ENCODE measurements around the gene OSBPL7.

The OSBPL7 gene

GRCh38 chr17:47821424-47822391 lies at the start of gene OSBPL7:
TSS of gene OSBPL7 (minus strand) at chr17:47821794. CDS start at chr17:47820278, 1,516 bp downstream.
- no peak for FAIRE-seq

- no peak for FAIRE-seq
These were observed 49.5 kb upstream of the OSBPL7 start for GRCh38 chr17:47871048-47871447.

GRCh38 chr17:47870056-47870455 lies 48.5 kb upstream of the OSBPL7 start:
- FAIRE-seq = no peak

GRCh38 chr17:47869114-47869513 lies 47.5 kb upstream of the OSBPL7 start:
- FAIRE-seq = no peak

GRCh38 chr17:47867813-47868533 lies 46.4 kb upstream of the OSBPL7 start:
- FAIRE-seq = no peak

GRCh38 chr17:47866941-47867340 lies 45.3 kb upstream of the OSBPL7 start:
- no peak for FAIRE-seq

- FAIRE-seq = no peak
These were observed 43.2 kb upstream of the OSBPL7 start for GRCh38 chr17:47864791-47865216.

GRCh38 chr17:47862621-47863440 lies 41.2 kb upstream of the OSBPL7 start:
- no peak for FAIRE-seq

GRCh38 chr17:47860386-47860785 lies 38.8 kb upstream of the OSBPL7 start:
- no peak for FAIRE-seq

GRCh38 chr17:47857551-47858455 lies 36.2 kb upstream of the OSBPL7 start:
- FAIRE-seq = no peak

GRCh38 chr17:47856830-47857229 lies 35.2 kb upstream of the OSBPL7 start:
- FAIRE-seq = no peak

GRCh38 chr17:47855737-47856136 lies 34.1 kb upstream of the OSBPL7 start:
- FAIRE-seq = no peak

GRCh38 chr17:47853616-47854015 lies 32.0 kb upstream of the OSBPL7 start:
- FAIRE-seq = no peak

GRCh38 chr17:47852113-47852949 lies 30.7 kb upstream of the OSBPL7 start:
- no peak for FAIRE-seq

GRCh38 chr17:47851764-47852112 lies 30.1 kb upstream of the OSBPL7 start:
- FAIRE-seq = no peak

- no peak for FAIRE-seq
These were observed 29.3 kb upstream of the OSBPL7 start, which contains the start of gene SP6 for GRCh38 chr17:47850692-47851573. TSS of gene SP6 (minus strand) at chr17:47851163. CDS start at chr17:47848429, 2,734 bp downstream.

GRCh38 chr17:47850373-47850691 lies 28.7 kb upstream of the OSBPL7 start:
- no peak for FAIRE-seq

GRCh38 chr17:47848198-47848513 lies 26.6 kb upstream of the OSBPL7 start:
- no peak for FAIRE-seq

- no peak for FAIRE-seq
These were observed 26.0 kb upstream of the OSBPL7 start for GRCh38 chr17:47847341-47848197.
